HG03135 (cell line): Measurements from ENCODE around the gene NR3C2.

Source experiments
- ATAC-seq: cut with Tn5 transposase; IDR thresholded peaks from one replicate; pipeline ENCODE4 v1.9.1; 2021; ENCODE audit warnings: mild to moderate bottlenecking, moderate library complexity; ENCODE audit not compliant: unreplicated experiment

NR3C2 gene

GRCh38 chr4:148268835-148269234, 173.4 kb downstream of the NR3C2 start:
- no peak for ATAC-seq

- ATAC-seq: no peak
Measured at GRCh38 chr4:148266921-148267320, 175.3 kb downstream of the NR3C2 start.

GRCh38 chr4:148266240-148266639, 176.0 kb downstream of the NR3C2 start:
- ATAC-seq: no peak

GRCh38 chr4:148265627-148266026, 176.6 kb downstream of the NR3C2 start:
- ATAC-seq: no peak

- no peak for ATAC-seq
Measured at GRCh38 chr4:148263802-148264201, 178.4 kb downstream of the NR3C2 start.

GRCh38 chr4:148263127-148263526, 179.1 kb downstream of the NR3C2 start:
- no peak for ATAC-seq

GRCh38 chr4:148261848-148262247, 180.4 kb downstream of the NR3C2 start:
- no peak for ATAC-seq

- no peak for ATAC-seq
Measured at GRCh38 chr4:148259841-148260240, 182.4 kb downstream of the NR3C2 start.

- ATAC-seq: no peak
Measured at GRCh38 chr4:148258535-148258934, 183.7 kb downstream of the NR3C2 start.

GRCh38 chr4:148255344-148255720, 186.9 kb downstream of the NR3C2 start:
- no peak for ATAC-seq

GRCh38 chr4:148254621-148255343, 187.4 kb downstream of the NR3C2 start:
- ATAC-seq: no peak

- no peak for ATAC-seq
Measured at GRCh38 chr4:148253768-148254167, 188.4 kb downstream of the NR3C2 start.

- no peak for ATAC-seq
Measured at GRCh38 chr4:148248824-148249223, 193.4 kb downstream of the NR3C2 start.

GRCh38 chr4:148245015-148245414, 197.2 kb downstream of the NR3C2 start:
- ATAC-seq: no peak

- ATAC-seq: no peak
Measured at GRCh38 chr4:148243837-148244236, 198.4 kb downstream of the NR3C2 start.

- ATAC-seq: no peak
Measured at GRCh38 chr4:148240241-148240640, 202.0 kb downstream of the NR3C2 start.

- ATAC-seq: no peak
Measured at GRCh38 chr4:148239494-148239985, 202.7 kb downstream of the NR3C2 start.

- no peak for ATAC-seq
Measured at GRCh38 chr4:148238811-148239493, 203.3 kb downstream of the NR3C2 start.

- no peak for ATAC-seq
Measured at GRCh38 chr4:148238086-148238485, 204.1 kb downstream of the NR3C2 start.

- ATAC-seq: no peak
Measured at GRCh38 chr4:148235809-148236208, 206.4 kb downstream of the NR3C2 start.

- no peak for ATAC-seq
Measured at GRCh38 chr4:148229798-148230197, 212.4 kb downstream of the NR3C2 start.

GRCh38 chr4:148229028-148229427, 213.2 kb downstream of the NR3C2 start:
- ATAC-seq: no peak
